Measurements from ENCODE around the gene RMND5B.
A peak's percentile ranks its signal among the peaks of the same experiment; 100 is the strongest.

Gene RMND5B

DNA sequence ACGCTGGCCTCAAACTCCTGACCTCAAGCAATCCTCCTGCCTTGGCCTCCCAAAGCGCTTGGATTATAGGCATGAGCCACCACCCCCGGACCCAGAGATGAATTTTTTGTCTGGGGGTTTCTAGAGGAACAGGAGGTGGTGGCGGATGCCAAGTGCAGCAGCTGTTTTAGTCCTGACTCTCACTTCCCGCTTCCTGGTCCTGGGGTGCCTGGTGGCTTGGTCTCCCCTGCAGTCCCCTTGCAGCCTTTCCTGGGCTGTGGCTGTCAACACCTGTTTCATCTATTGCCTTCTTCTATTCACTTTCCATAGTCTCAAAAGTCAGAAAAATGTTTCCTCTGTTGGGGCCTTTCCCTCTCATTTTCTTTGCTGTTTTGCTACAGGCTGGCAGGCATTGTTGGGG is 29.4 kb downstream of the RMND5B start:
- Histone ChIP-seq H3K9me3 (ENCODE audit: control insufficient read depth, low read length) (no peaks in the 10 kb centered on the region), H3K4me2 (ENCODE audit: low read length, poor library complexity, severe bottlenecking) (no peak overlapping the region), H3K4me1 (ENCODE audit: control insufficient read depth, insufficient read depth, low read depth, low read length) (peaks cover 8% of the 10 kb centered on the region), H2BK5ac (ENCODE audit: low read depth, low read length, poor library complexity, severe bottlenecking) (no peak overlapping the region), H3K27ac (ENCODE audit: low read length, poor library complexity, severe bottlenecking) (no peak overlapping the region), H3K23ac (ENCODE audit: low read length in 2 of 2) (no peak overlapping the region), H3K9ac (ENCODE audit: low read length) (no peak overlapping the region), H4K8ac (ENCODE audit: low read length) (no peak overlapping the region), H4K91ac (ENCODE audit: low read length) (no peak overlapping the region), H2BK120ac (ENCODE audit: low read depth, low read length) (no peak overlapping the region), H3K18ac (ENCODE audit: low read depth in 1 of 2, low read length in 2 of 2) (no peak overlapping the region), H3K36me3 (ENCODE audit: control insufficient read depth in 1 of 2, insufficient read depth in 2 of 2, low read depth in 1 of 2, low read length in 2 of 2) (no peaks in the 10 kb centered on the region), H2BK15ac (ENCODE audit: low read depth, poor library complexity, severe bottlenecking) (no peak overlapping the region), H3K79me1 (replicated peaks; ENCODE audit: low read length, poor library complexity, severe bottlenecking) (no peaks in the 10 kb centered on the region), H2AFZ (ENCODE audit: low read depth, low read length) (no peak overlapping the region), H3K4ac (ENCODE audit: low read depth in 1 of 2, low read length in 2 of 2) (no peak overlapping the region), H3K4me3 (ENCODE audit: insufficient read depth in 1 of 2, low read depth in 1 of 2, low read length in 2 of 2) (no peak overlapping the region), H3K14ac (ENCODE audit: low read length in 2 of 2) (no peak overlapping the region), H2AK5ac (ENCODE audit: low read length, severe bottlenecking) (no peak overlapping the region), H3K27me3 (ENCODE audit: control insufficient read depth in 1 of 2, insufficient read depth in 1 of 2, low read length in 2 of 2) (peaks cover 12 to 31% of the 10 kb centered on the region in 2 experiments), H2BK12ac (ENCODE audit: low read length in 2 of 2) (no peak overlapping the region)
- DNase-seq, result no peak
- WGBS, result 93% methylated on average over 4 of the region's 5 CpGs

DNA sequence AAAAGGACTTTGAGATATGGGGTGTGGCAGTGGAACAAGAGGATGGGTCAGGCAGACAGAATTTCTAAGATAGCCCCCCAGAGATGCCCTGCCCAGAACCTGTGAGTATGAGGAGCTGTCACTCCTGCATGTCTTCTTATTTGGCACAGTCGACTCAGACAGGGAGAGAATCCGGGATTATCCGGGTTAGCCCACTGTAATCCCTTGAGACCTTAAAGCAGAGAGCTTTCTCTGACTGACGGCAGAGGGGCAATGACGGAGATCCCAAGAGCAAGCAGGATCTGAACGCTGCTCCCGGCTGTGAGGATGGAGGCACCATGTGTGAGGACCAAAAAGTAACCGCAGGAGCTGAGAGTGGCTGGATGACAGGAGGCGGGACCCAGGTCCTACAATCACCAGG is 31.7 kb downstream of the RMND5B start:
- no peak overlapping the region for H3K4ac ChIP-seq (ENCODE audit: low read depth in 1 of 2, low read length in 2 of 2)
- H3K9ac ChIP-seq (ENCODE audit: low read length), result no peak overlapping the region
- no peak overlapping the region for H3K4me3 ChIP-seq (ENCODE audit: insufficient read depth in 1 of 2, low read depth in 1 of 2, low read length in 2 of 2)
- no peaks in the 10 kb centered on the region for H3K79me1 ChIP-seq (replicated peaks; ENCODE audit: low read length, poor library complexity, severe bottlenecking)
- no peak overlapping the region for H3K4me2 ChIP-seq (ENCODE audit: low read length, poor library complexity, severe bottlenecking)
- no peak for DNase-seq
- H3K18ac ChIP-seq (ENCODE audit: low read depth in 1 of 2, low read length in 2 of 2), result no peak overlapping the region
- WGBS, result 79% methylated on average over 9 of the region's 9 CpGs
- no peak overlapping the region for H2AFZ ChIP-seq (ENCODE audit: low read depth, low read length)
- no peak overlapping the region for H2BK15ac ChIP-seq (ENCODE audit: low read depth, poor library complexity, severe bottlenecking)
- H3K14ac ChIP-seq (ENCODE audit: low read length in 2 of 2), result no peak overlapping the region
- no peaks in the 10 kb centered on the region for H3K9me3 ChIP-seq (ENCODE audit: control insufficient read depth, low read length)
- H2AK5ac ChIP-seq (ENCODE audit: low read length, severe bottlenecking), result no peak overlapping the region
- no peak overlapping the region for H2BK120ac ChIP-seq (ENCODE audit: low read depth, low read length)
- H2BK5ac ChIP-seq (ENCODE audit: low read depth, low read length, poor library complexity, severe bottlenecking), result no peak overlapping the region
- no peak overlapping the region for H4K8ac ChIP-seq (ENCODE audit: low read length)
- H3K4me1 ChIP-seq (ENCODE audit: control insufficient read depth, insufficient read depth, low read depth, low read length), result peaks cover 8% of the 10 kb centered on the region
- no peak overlapping the region for H3K27ac ChIP-seq (ENCODE audit: low read length, poor library complexity, severe bottlenecking)
- no peaks in the 10 kb centered on the region for H3K36me3 ChIP-seq (ENCODE audit: control insufficient read depth in 1 of 2, insufficient read depth in 2 of 2, low read depth in 1 of 2, low read length in 2 of 2)
- no peak overlapping the region for H2BK12ac ChIP-seq (ENCODE audit: low read length in 2 of 2)
- no peak overlapping the region for H4K91ac ChIP-seq (ENCODE audit: low read length)
- peaks cover 18 to 50% of the 10 kb centered on the region in 2 experiments for H3K27me3 ChIP-seq (ENCODE audit: control insufficient read depth in 1 of 2, insufficient read depth in 1 of 2, low read length in 2 of 2)
- no peak overlapping the region for H3K23ac ChIP-seq (ENCODE audit: low read length in 2 of 2)

DNA sequence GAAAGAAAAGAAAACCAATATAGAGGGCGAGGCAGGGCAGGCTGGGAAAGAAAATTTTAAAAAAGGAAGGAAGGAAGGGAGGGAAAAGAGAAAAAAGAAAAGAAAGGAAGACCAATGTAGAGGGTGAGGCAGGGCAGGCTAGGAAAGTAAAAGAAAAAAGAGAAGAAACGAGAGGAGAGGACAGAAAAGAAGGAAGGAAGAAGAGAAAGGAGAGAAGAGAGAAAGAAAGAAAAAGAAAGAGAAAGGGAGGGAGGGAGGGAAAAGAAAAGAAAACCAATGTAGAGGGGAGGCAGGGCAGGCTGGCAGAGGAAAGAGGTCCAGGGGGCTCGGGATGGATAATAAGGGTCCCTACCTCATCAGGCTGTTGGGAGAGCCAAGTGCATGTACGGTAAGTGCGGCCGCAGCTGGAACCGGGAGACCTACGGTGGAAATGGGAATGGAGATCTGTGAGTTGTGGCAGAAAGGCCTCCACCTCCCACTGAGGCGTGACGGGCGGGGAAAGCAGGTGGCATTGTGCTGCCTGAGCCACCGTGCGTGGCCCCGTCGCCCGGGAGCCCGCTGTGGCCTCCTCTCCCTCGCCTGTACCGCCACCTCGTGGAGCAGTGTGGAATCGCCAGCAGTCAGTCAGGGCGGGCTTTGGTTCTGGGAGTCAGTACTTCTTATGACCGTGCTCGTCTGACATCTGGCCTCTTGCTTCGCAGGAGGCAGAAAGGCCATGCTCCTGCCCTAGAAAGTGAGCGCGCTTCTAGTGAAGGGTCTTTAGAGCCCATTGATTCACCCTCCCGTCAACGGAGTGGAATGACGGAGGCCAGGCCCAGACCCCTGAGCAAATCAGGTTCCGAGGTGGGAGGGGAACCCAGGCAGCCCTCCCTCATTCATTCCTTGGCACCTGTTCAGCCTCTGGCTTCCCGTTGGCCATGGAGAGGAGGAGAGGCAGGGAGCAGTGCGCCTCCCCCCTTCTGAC is 33.2 kb downstream of the RMND5B start:
- WGBS, result 11% methylated on average over 33 of the region's 33 CpGs

DNA sequence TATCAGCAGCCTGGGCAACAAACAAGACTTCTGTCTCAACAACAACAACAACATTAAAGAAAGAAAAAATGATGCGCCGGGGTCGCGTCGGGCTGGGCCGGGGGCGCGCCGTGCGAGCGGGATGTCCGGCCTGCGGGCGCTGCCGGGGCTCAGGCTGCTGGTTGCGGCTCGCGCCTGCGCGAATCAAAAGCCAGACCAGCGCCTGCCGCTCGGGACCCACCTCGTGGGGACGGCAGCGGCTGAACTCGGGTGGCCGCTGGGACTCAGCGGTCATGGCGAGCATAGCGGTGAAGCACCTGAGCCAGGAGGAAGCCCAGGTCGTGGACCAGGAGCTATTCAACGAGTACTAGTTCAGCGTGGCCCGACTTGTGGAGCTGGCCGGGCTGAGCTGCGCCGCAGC is 34.8 kb downstream of the RMND5B start:
- WGBS, result 96% methylated on average over 38 of the region's 38 CpGs

More for the DNA sequence above, 33.2 kb downstream of the RMND5B start:
- no peak overlapping the region for H2BK5ac ChIP-seq (ENCODE audit: low read depth, low read length, poor library complexity, severe bottlenecking)
- peaks cover 18 to 51% of the 10 kb centered on the region in 2 experiments for H3K27me3 ChIP-seq (ENCODE audit: control insufficient read depth in 1 of 2, insufficient read depth in 1 of 2, low read length in 2 of 2)
- peak overlapping the region in 1 of 2 experiments; percentile 53 for H3K14ac ChIP-seq (ENCODE audit: low read length in 2 of 2)
- H4K8ac ChIP-seq (ENCODE audit: low read length), result peak overlapping the region; percentile 48
- peaks cover 8% of the 10 kb centered on the region for H3K4me1 ChIP-seq (ENCODE audit: control insufficient read depth, insufficient read depth, low read depth, low read length)
- H4K91ac ChIP-seq (ENCODE audit: low read length), result no peak overlapping the region
- no peak overlapping the region for H2BK15ac ChIP-seq (ENCODE audit: low read depth, poor library complexity, severe bottlenecking)
- H3K4me3 ChIP-seq (ENCODE audit: insufficient read depth in 1 of 2, low read depth in 1 of 2, low read length in 2 of 2), result peak overlapping the region; percentile 29 to 64
- H3K4me2 ChIP-seq (ENCODE audit: low read length, poor library complexity, severe bottlenecking), result peak overlapping the region; percentile 73
- H3K9ac ChIP-seq (ENCODE audit: low read length), result peak overlapping the region; percentile 31
- H2BK12ac ChIP-seq (ENCODE audit: low read length in 2 of 2), result no peak overlapping the region
- no peak overlapping the region for H2BK120ac ChIP-seq (ENCODE audit: low read depth, low read length)
- H3K23ac ChIP-seq (ENCODE audit: low read length in 2 of 2), result no peak overlapping the region
- no peak overlapping the region for H2AK5ac ChIP-seq (ENCODE audit: low read length, severe bottlenecking)
- H3K79me1 ChIP-seq (replicated peaks; ENCODE audit: low read length, poor library complexity, severe bottlenecking), result no peaks in the 10 kb centered on the region
- H2AFZ ChIP-seq (ENCODE audit: low read depth, low read length), result peak overlapping the region; percentile 75
- H3K18ac ChIP-seq (ENCODE audit: low read depth in 1 of 2, low read length in 2 of 2), result peak overlapping the region in 1 of 2 experiments; percentile 48
- peak; percentile 69 for DNase-seq
- no peaks in the 10 kb centered on the region for H3K36me3 ChIP-seq (ENCODE audit: control insufficient read depth in 1 of 2, insufficient read depth in 2 of 2, low read depth in 1 of 2, low read length in 2 of 2)
- H3K4ac ChIP-seq (ENCODE audit: low read depth in 1 of 2, low read length in 2 of 2), result no peak overlapping the region
- H3K9me3 ChIP-seq (ENCODE audit: control insufficient read depth, low read length), result no peaks in the 10 kb centered on the region
- no peak overlapping the region for H3K27ac ChIP-seq (ENCODE audit: low read length, poor library complexity, severe bottlenecking)

More for the DNA sequence above, 34.8 kb downstream of the RMND5B start:
- peaks cover 8% of the 10 kb centered on the region for H3K4me1 ChIP-seq (ENCODE audit: control insufficient read depth, insufficient read depth, low read depth, low read length)
- H3K27ac ChIP-seq (ENCODE audit: low read length, poor library complexity, severe bottlenecking), result no peak overlapping the region
- H3K4me2 ChIP-seq (ENCODE audit: low read length, poor library complexity, severe bottlenecking), result no peak overlapping the region
- no peaks in the 10 kb centered on the region for H3K79me1 ChIP-seq (replicated peaks; ENCODE audit: low read length, poor library complexity, severe bottlenecking)
- no peak overlapping the region for H2BK5ac ChIP-seq (ENCODE audit: low read depth, low read length, poor library complexity, severe bottlenecking)
- no peak overlapping the region for H2BK15ac ChIP-seq (ENCODE audit: low read depth, poor library complexity, severe bottlenecking)
- no peak overlapping the region for H3K18ac ChIP-seq (ENCODE audit: low read depth in 1 of 2, low read length in 2 of 2)
- no peak for DNase-seq
- H2BK120ac ChIP-seq (ENCODE audit: low read depth, low read length), result no peak overlapping the region
- H3K36me3 ChIP-seq (ENCODE audit: control insufficient read depth in 1 of 2, insufficient read depth in 2 of 2, low read depth in 1 of 2, low read length in 2 of 2), result no peaks in the 10 kb centered on the region
- H4K91ac ChIP-seq (ENCODE audit: low read length), result no peak overlapping the region
- peak overlapping the region in 1 of 2 experiments; percentile 35 for H3K4me3 ChIP-seq (ENCODE audit: insufficient read depth in 1 of 2, low read depth in 1 of 2, low read length in 2 of 2)
- H2AFZ ChIP-seq (ENCODE audit: low read depth, low read length), result no peak overlapping the region
- H3K9ac ChIP-seq (ENCODE audit: low read length), result no peak overlapping the region
- H3K9me3 ChIP-seq (ENCODE audit: control insufficient read depth, low read length), result no peaks in the 10 kb centered on the region
- no peak overlapping the region for H4K8ac ChIP-seq (ENCODE audit: low read length)
- H3K14ac ChIP-seq (ENCODE audit: low read length in 2 of 2), result no peak overlapping the region
- no peak overlapping the region for H3K23ac ChIP-seq (ENCODE audit: low read length in 2 of 2)
- H2AK5ac ChIP-seq (ENCODE audit: low read length, severe bottlenecking), result no peak overlapping the region
- peaks cover 25 to 52% of the 10 kb centered on the region in 2 experiments for H3K27me3 ChIP-seq (ENCODE audit: control insufficient read depth in 1 of 2, insufficient read depth in 1 of 2, low read length in 2 of 2)
- H3K4ac ChIP-seq (ENCODE audit: low read depth in 1 of 2, low read length in 2 of 2), result no peak overlapping the region
- peak overlapping the region in 1 of 2 experiments; percentile 19 for H2BK12ac ChIP-seq (ENCODE audit: low read length in 2 of 2)

All from mesenchymal stem cell (in vitro differentiated cells and primary cell).